GM12878 (cell line): ENCODE results near the gene PGM3. TPM values are rescaled to one million over a fixed set of nuclear protein-coding genes. Genes with fewer than 3 reads are reported as not detected.

Experiments used
- ATAC-seq: fragments of 200-7000 bp; cut with Tn5 transposase; 3 replicates; pipeline ENCODE4 v1.9.1; 2020; ENCODE audit warnings: mild to moderate bottlenecking, moderate library complexity
- BruUV-seq: library from RNA; stranded (reverse); fragments of 400-500 nt; replicated peaks from 2 replicates; lab custom pipeline; 2021; lab: Mats Ljungman, UMichigan
- CTCF ChIA-PET: fragments of 300-600 bp; sonication (Branson Sonifier 250); formaldehyde crosslinking; extraction: SDS; loops from one replicate; lab custom pipeline; 2021; ENCODE audit warnings: inconsistent platforms; lab: Yijun Ruan, JAX
- POLR2A ChIA-PET: fragments of 350-600 bp; formaldehyde crosslinking; extraction: SDS; loops from one replicate; lab custom pipeline; 2021; ENCODE audit warnings: inconsistent platforms; lab: Charles Lee
- RAD21 ChIA-PET: fragments of 300-600 bp; sonication (Branson Sonifier 250); formaldehyde crosslinking; loops from one replicate; lab custom pipeline; 2023; ENCODE audit warnings: antibody characterized with exemption; ENCODE audit not compliant: unreplicated experiment; lab: Charles Lee
- SMC1A ChIA-PET: fragments of 300-600 bp; sonication (Branson Sonifier 250); formaldehyde crosslinking; loops from one replicate; lab custom pipeline; 2023; ENCODE audit not compliant: unreplicated experiment, uncharacterized antibody; lab: Charles Lee
- DNase-seq: peaks from one replicate; pipeline ENCODE4 v3.0.0-alpha.2; 2011; ENCODE audit warnings: low read depth, low spot score
- FAIRE-seq: peaks from 3 replicates; lab custom pipeline; 2011; peaks lifted over from hg19 to GRCh38; lab: Jason Lieb, UNC
- H2AFZ ChIP-seq: 2 replicates; pipeline ENCODE4 v1.6.0; 2011; ENCODE audit warnings: low read depth, low read length, control low read depth; ENCODE audit not compliant: control insufficient read depth
- H3K27ac ChIP-seq: 2 replicates; pipeline ENCODE4 v1.5.1; 2011; ENCODE audit warnings: control low read depth; ENCODE audit not compliant: control insufficient read depth, insufficient read depth
- H3K27me3 ChIP-seq, 2 experiments: replicated peaks in 1 of 2; 2 replicates each; pipeline versions ENCODE4 v1.6.0 to v1.6.1; 2011; ENCODE audit warnings: low read length in 1 of 2; ENCODE audit not compliant: control insufficient read depth in 2 of 2, insufficient read depth in 2 of 2
- H3K36me3 ChIP-seq, 2 experiments: 2 replicates each; pipeline ENCODE4 v1.5.1; 2011; ENCODE audit warnings: low read length in 1 of 2; ENCODE audit not compliant: control insufficient read depth in 2 of 2, insufficient read depth in 2 of 2
- H3K4me1 ChIP-seq: 2 replicates; pipeline ENCODE4 v1.6.1; 2011; ENCODE audit warnings: mild to moderate bottlenecking, low read length, moderate library complexity, mixed read lengths; ENCODE audit not compliant: control insufficient read depth, insufficient read depth
- H3K4me2 ChIP-seq: 2 replicates; pipeline ENCODE4 v1.6.0; 2011; ENCODE audit warnings: control low read depth; ENCODE audit not compliant: control insufficient read depth, insufficient read depth
- H3K4me3 ChIP-seq: fragments of 200-600 bp; sonication (generic); 2 replicates; pipeline ENCODE4 v1.5.1; 2016
- H3K79me2 ChIP-seq: 2 replicates; pipeline ENCODE4 v1.6.0; 2011; ENCODE audit warnings: low read length; ENCODE audit not compliant: control insufficient read depth, insufficient read depth
- H3K9ac ChIP-seq: 2 replicates; pipeline ENCODE4 v1.8.0; 2011; ENCODE audit warnings: low read length, control low read depth, mixed read lengths; ENCODE audit not compliant: control insufficient read depth, insufficient read depth
- H3K9me3 ChIP-seq: replicated peaks from 3 replicates; pipeline ENCODE4 v1.5.1; 2011; ENCODE audit warnings: mild to moderate bottlenecking, low read length; ENCODE audit not compliant: control insufficient read depth, insufficient read depth
- H4K20me1 ChIP-seq: 2 replicates; pipeline ENCODE4 v1.6.0; 2011; ENCODE audit not compliant: control insufficient read depth, insufficient read depth
- FOS ChIP-seq: IDR thresholded peaks from 3 replicates; pipeline ENCODE4 v1.6.1; 2011; ENCODE audit warnings: borderline replicate concordance; ENCODE audit not compliant: insufficient read length; ENCODE audit errors: extremely low read depth
- NFYB ChIP-seq: IDR thresholded peaks from 2 replicates; pipeline ENCODE4 v1.6.1; 2011; ENCODE audit warnings: low read depth, mild to moderate bottlenecking, low read length, improper control_type of control experiment, moderate library complexity; ENCODE audit not compliant: insufficient read depth
- NKRF ChIP-seq: fragments of 450-650 bp; conservative IDR thresholded peaks from 2 replicates; pipeline ENCODE4 v1.6.1; 2017; ENCODE audit warnings: mild to moderate bottlenecking, moderate library complexity
- RAD21 ChIP-seq: IDR thresholded peaks from 2 replicates; pipeline ENCODE4 v1.6.1; 2011; ENCODE audit warnings: mild to moderate bottlenecking, low read depth, low read length, moderate library complexity; ENCODE audit not compliant: insufficient read depth
- RB1 ChIP-seq: fragments of 450-650 bp; formaldehyde crosslinking; IDR thresholded peaks from 2 replicates; pipeline ENCODE4 v1.6.1; 2017; ENCODE audit warnings: mild to moderate bottlenecking, borderline replicate concordance
- RUNX3 ChIP-seq: IDR thresholded peaks from 2 replicates; pipeline ENCODE4 v1.6.1; 2012; ENCODE audit warnings: low read length, inconsistent platforms
- SKIL ChIP-seq: fragments of 450-650 bp; IDR thresholded peaks from 2 replicates; pipeline ENCODE4 v1.6.1; 2017; ENCODE audit warnings: mild to moderate bottlenecking, low read depth, inconsistent platforms; ENCODE audit not compliant: poor library complexity, severe bottlenecking
- SRF ChIP-seq, 2 experiments: IDR thresholded peaks; 2 replicates each; pipeline ENCODE4 v1.6.1; 2011; ENCODE audit warnings: low read depth in 2 of 2, low read length in 2 of 2, mild to moderate bottlenecking in 1 of 2, moderate library complexity in 1 of 2
- TCF12 ChIP-seq: IDR thresholded peaks from 2 replicates; pipeline ENCODE4 v1.6.1; 2011; ENCODE audit warnings: low read depth, mild to moderate bottlenecking, low read length
- TCF7 ChIP-seq: IDR thresholded peaks from 2 replicates; pipeline ENCODE4 v1.6.1; 2014; ENCODE audit warnings: antibody characterized with exemption, borderline replicate concordance
- ZBTB4 ChIP-seq: fragments of 450-650 bp; formaldehyde crosslinking; IDR thresholded peaks from 2 replicates; pipeline ENCODE4 v1.4.0; 2022; ENCODE audit warnings: mild to moderate bottlenecking, moderate library complexity
- WGBS: methylation state at CpG from one replicate; pipeline ENCODE4 v1.1.6; 2016; ENCODE audit warnings: low lambda C conversion rate; ENCODE audit not compliant: insufficient replicate concordance, insufficient coverage; ENCODE audit errors: missing lambda C conversion rate; 5-methylcytosine and 5-hydroxymethylcytosine counted together
- in situ Hi-C: fragments of 300-500 bp; cut with MboI; formaldehyde crosslinking; loops from 9 replicates; pipeline ENCODE4 v1.14.3; 2018; ENCODE audit warnings: mixed read lengths
- intact Hi-C: fragments of 100-400 bp; cut with micrococcal nuclease; formaldehyde crosslinking; loops from one replicate; pipeline ENCODE4 v1.14.2; 2022; ENCODE audit not compliant: unreplicated experiment
- polyA plus RNA-seq, 11 experiments: library from polyadenylated mRNA; depleted of rRNA in 4 of 11; unstranded in 6 of 11; stranded (reverse) in 5 of 11; fragments of >200 nt; fragmentation: Nextera tagmentation in 4 of 11; fragmentation: Illumina TruSeq in 1 of 11; extraction: Ambion mirVana in 4 of 11; extraction: Trizol in 1 of 11; gene quantifications; 1 replicate in 1 of 11; 2 replicates in 10 of 11; pipeline versions ENCODE4 v1.2.1 to v1.2.3, GENCODE V29; 2011 to 2016; ENCODE audit warnings: inconsistent platforms in 2 of 11, missing spikeins in 2 of 11, low read depth in 1 of 11
- total RNA-seq, 4 experiments: library from RNA; depleted of rRNA in 3 of 4; stranded (reverse); fragments of >200 nt in 3 of 4; fragmentation: Illumina TruSeq in 1 of 4; extraction: Trizol in 1 of 4; gene quantifications; 2 replicates each; pipeline versions ENCODE4 v1.2.1 to v1.2.3, GENCODE V29; 2013 to 2021

The PGM3 gene
- total and polyA plus RNA-seq, 10 of the 15 experiments (the other 5 are each of a cell fraction or from before 2014, with no cell fraction given): 13.0 to 36.0 (median 24.6) TPM

DNA sequence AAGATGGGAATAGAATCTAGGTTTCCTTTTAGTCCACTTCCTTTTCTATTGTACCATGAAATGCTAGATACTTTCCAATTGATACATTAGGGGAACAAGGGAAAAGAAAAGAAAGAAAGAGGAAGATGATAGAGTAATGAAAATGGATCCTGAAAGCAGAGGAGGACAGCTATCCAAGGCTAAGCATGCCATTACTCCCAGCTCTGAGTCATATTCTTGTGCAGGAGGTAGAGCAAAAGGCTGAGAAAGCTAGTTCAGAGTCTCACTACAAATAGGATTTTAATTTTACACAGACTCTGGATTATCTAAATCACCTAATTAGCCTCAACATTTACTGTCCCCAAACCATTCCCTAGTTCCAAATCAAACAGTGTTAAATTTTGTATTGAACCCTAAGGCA, 23.7 kb upstream of the PGM3 start (continued):
- TF ChIP-seq SKIL: no peak
- TF ChIP-seq NFYB: no peak
- no peak for TF ChIP-seq SRF (IDR thresholded peaks at IDR 0.05; ENCODE audit: low read depth in 2 of 2, low read length in 2 of 2)
- TF ChIP-seq, all 136 proteins: peak for 0

GRCh38 chr6:83215131-83216047, 22.3 kb upstream of the PGM3 start:
- ATAC-seq: peak; percentile 99
- intact Hi-C loops: loop anchor here (1.0 to 10.0 kb wide), 2 partner anchors 148 to 961 kb away; partner anchors contain the start of gene DOP1A
- SMC1A ChIA-PET: interaction anchor here (0.6 to 10.5 kb wide), 31 partner anchors 11 to 945 kb away, joined by 3 to 277 read pairs (median 3); partner anchors contain the start of genes DOP1A, PGM3, PRSS35 and RWDD2A
- TF ChIP-seq ZBTB4 (CRISPR knock-in tag) (no peak), TCF7 (no peak), FOS (no peak), NKRF (no peak), RAD21 (peak; percentile 91), NFYB (no peak), RB1 (no peak), TCF12 (no peak), RUNX3 (no peak; the same call in 1 of the 2 replicates)

More at GRCh38 chr6:83215131-83216047, 22.3 kb upstream of the PGM3 start:
- no peaks in the 10 kb centered on the region for H4K20me1 ChIP-seq
- RAD21 ChIA-PET: interaction anchor here (0.5 to 6.1 kb wide), 18 partner anchors 10 to 962 kb away, joined by 3 to 215 read pairs (median 3); partner anchors contain the start of genes DOP1A and UBE3D
- POLR2A ChIA-PET: interaction anchor here (0.9 to 3.6 kb wide), 2 partner anchors 145 to 149 kb away, joined by 3 to 34 read pairs; partner anchors contain the start of genes DOP1A and UBE3D
- 26% methylated on average over 7 of the region's 7 CpGs for WGBS
- H3K27me3 ChIP-seq: no peaks in the 10 kb centered on the region
- H3K4me1 ChIP-seq: no peaks in the 10 kb centered on the region
- no peak overlapping the region for H3K9ac ChIP-seq
- H3K36me3 ChIP-seq: no peaks in the 10 kb centered on the region; a peak in 2 of 4 replicates
- peak overlapping the region; percentile 69 for H2AFZ ChIP-seq
- no peaks in the 10 kb centered on the region for H3K9me3 ChIP-seq
- in situ Hi-C loops: no loop called here
- FAIRE-seq: peak; percentile 86
- no peaks in the 10 kb centered on the region for H3K79me2 ChIP-seq
- H3K27ac ChIP-seq: no peak overlapping the region
- no peak overlapping the region for H3K4me3 ChIP-seq
- CTCF ChIA-PET: interaction anchor here (0.6 to 19.5 kb wide), 35 partner anchors 10 to 1005 kb away, joined by 3 to 635 read pairs (median 3); partner anchors contain the start of genes DOP1A, PRSS35 and UBE3D
- DNase-seq: peak; percentile 40
- no peak overlapping the region for H3K4me2 ChIP-seq
- no TSS peak for BruUV-seq
